Measurements from ENCODE around the gene PLD6. TPM values are rescaled to one million over a fixed set of nuclear protein-coding genes. Genes with fewer than 3 reads are reported as not detected.
"Not testable (repeated sequence)": the region's sequence is repeated elsewhere in the genome, so short reads cannot be mapped to it uniquely, and the experiment has no call there.

PLD6 gene
- total RNA-seq, 4 donors from 2014 or later, result 7.1 to 20.7 (median 9.3) TPM

DNA sequence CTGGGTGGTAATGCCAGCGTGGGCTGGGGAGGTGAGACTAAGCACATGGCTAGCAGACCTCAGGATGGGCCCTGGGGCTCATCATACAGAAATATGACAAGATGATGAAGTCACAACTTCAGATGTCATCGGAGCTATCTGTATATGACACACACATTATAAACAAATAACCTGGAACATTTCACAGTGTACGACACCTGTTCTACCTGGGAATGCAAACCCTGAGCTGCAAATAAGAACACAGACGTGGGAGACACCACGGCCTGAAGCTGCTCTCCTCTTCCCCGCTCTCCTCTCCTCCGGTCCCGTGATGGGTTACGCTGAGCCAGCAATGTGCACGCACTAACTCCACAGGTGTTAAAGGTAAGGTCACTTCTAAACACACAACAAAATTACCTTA is 4.9 kb downstream of the PLD6 start:
- H3K4me3 ChIP-seq, result no peak overlapping the region
- H3K9me3 ChIP-seq, result no peaks in the 10 kb centered on the region
- H3K36me3 ChIP-seq, result peaks cover 0 to 10% of the 10 kb centered on the region in 2 donors
- peak overlapping the region; percentile 71 to 97 (median 83) for H3K27ac ChIP-seq
- no peak for ATAC-seq
- H3K4me1 ChIP-seq, result peaks cover 9 to 72% (median 54%) of the 10 kb centered on the region in 3 donors
- 38 to 77% methylated on average over 4 to 10 of the region's 10 CpGs for WGBS, 2 donors (ENCODE audit: low coverage in 1 of 2)
- TF ChIP-seq POLR2A (IDR thresholded peaks at IDR 0.05) (no peak), EP300 (IDR thresholded peaks at IDR 0.05) (no peak), POLR2AphosphoS5 (IDR thresholded peaks at IDR 0.05) (no peak)
- TF ChIP-seq, protein P1, sequence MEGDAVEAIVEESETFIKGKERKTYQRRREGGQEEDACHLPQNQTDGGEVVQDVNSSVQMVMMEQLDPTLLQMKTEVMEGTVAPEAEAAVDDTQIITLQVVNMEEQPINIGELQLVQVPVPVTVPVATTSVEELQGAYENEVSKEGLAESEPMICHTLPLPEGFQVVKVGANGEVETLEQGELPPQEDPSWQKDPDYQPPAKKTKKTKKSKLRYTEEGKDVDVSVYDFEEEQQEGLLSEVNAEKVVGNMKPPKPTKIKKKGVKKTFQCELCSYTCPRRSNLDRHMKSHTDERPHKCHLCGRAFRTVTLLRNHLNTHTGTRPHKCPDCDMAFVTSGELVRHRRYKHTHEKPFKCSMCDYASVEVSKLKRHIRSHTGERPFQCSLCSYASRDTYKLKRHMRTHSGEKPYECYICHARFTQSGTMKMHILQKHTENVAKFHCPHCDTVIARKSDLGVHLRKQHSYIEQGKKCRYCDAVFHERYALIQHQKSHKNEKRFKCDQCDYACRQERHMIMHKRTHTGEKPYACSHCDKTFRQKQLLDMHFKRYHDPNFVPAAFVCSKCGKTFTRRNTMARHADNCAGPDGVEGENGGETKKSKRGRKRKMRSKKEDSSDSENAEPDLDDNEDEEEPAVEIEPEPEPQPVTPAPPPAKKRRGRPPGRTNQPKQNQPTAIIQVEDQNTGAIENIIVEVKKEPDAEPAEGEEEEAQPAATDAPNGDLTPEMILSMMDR (IDR thresholded peaks at IDR 0.05), result no peak
- no peaks in the 10 kb centered on the region for H3K27me3 ChIP-seq

DNA sequence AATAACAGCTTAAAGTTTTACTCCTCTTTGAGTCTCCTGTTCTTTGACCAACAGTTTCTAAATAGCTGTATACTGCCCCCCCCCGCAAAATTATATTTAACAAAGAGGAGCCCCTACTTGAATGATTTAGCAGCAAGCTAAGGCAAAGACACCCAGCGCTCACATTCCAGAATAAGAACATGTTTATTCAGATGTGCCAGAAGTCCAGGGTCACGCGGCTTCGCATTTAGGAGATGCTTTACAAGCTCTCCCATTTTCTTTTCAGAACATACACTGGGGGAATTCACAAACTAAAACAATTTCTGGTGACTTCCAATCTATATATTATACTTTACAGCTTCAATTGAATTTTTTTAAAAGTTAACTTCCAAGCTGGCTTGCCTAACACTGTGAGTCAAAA is 5.3 kb downstream of the PLD6 start:
- no peaks in the 10 kb centered on the region for H3K27me3 ChIP-seq
- TF ChIP-seq, protein P1 (IDR thresholded peaks at IDR 0.05), result no peak
- no peak for TF ChIP-seq POLR2A (IDR thresholded peaks at IDR 0.05)
- TF ChIP-seq POLR2AphosphoS5 (IDR thresholded peaks at IDR 0.05), result peak; percentile 47
- H3K4me1 ChIP-seq, result peaks cover 9 to 68% (median 50%) of the 10 kb centered on the region in 3 donors
- H3K4me3 ChIP-seq, result peak overlapping the region in 1 of 2 donors; percentile 20
- WGBS, 2 donors (ENCODE audit: low coverage in 1 of 2), result 6 to 21% methylated on average over 4 to 5 of the region's 5 CpGs
- H3K36me3 ChIP-seq, result peaks cover 0 to 10% of the 10 kb centered on the region in 2 donors
- no peaks in the 10 kb centered on the region for H3K9me3 ChIP-seq
- H3K27ac ChIP-seq, result peak overlapping the region; percentile 71 to 97 (median 83)
- peak; percentile 37 for ATAC-seq

DNA sequence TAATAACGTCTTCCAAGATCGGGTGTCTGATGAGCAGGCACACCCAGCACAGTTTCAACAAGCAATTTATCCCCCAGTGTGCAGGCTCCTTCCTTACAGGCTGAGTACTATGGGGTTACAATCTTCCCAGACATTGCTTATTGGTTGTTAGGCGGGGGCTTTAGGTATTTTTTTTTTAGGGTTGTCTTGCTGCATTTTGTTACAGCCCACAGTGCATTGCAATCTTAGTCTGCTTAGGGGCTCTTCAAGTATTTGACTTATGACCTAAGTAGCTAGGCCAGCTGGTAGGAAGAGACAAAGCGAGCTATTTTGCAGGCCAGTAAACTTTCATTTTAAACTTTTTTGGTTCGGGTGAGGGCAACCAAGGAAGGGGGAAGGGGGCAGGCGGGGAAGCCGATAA is 5.8 kb downstream of the PLD6 start:
- no peaks in the 10 kb centered on the region for H3K27me3 ChIP-seq
- H3K27ac ChIP-seq, result peak overlapping the region; percentile 59 to 97 (median 83)
- WGBS, 2 donors (ENCODE audit: low coverage in 1 of 2), result 26 to 33% methylated on average over 5 to 7 of the region's 7 CpGs
- peak overlapping the region in 1 of 2 donors; percentile 20 for H3K4me3 ChIP-seq
- H3K4me1 ChIP-seq, result peaks cover 9 to 63% (median 45%) of the 10 kb centered on the region in 3 donors
- no peaks in the 10 kb centered on the region for H3K9me3 ChIP-seq
- TF ChIP-seq EP300 (IDR thresholded peaks at IDR 0.05) (no peak), POLR2A (IDR thresholded peaks at IDR 0.05) (no peak), POLR2AphosphoS5 (IDR thresholded peaks at IDR 0.05) (no peak)
- TF ChIP-seq, protein P1 (IDR thresholded peaks at IDR 0.05), result no peak
- ATAC-seq, result no peak
- H3K36me3 ChIP-seq, result peaks cover 0 to 10% of the 10 kb centered on the region in 2 donors

DNA sequence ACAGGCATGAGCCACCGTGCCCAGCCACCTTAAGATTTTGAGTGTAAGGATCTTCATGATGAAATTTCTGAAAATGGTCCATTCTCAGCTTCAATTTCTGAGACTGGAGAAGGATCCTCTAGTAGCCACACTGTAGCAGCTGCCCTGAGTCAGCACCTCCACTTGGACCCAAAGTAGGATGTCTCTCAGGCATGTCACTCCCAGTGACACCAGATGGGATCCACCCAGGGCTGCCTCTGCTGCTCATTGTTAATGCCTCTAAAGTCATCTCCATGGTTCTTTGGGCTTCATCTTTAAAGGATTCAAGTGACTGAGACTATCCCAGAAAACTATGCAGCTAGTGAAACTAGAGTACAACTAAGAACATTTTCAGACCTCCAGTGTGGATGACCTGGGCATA is 7.9 kb downstream of the PLD6 start:
- H3K36me3 ChIP-seq, result peaks cover 0 to 10% of the 10 kb centered on the region in 2 donors
- H3K9me3 ChIP-seq, result no peaks in the 10 kb centered on the region
- no peak for TF ChIP-seq EP300 (IDR thresholded peaks at IDR 0.05)
- TF ChIP-seq, protein P1 (IDR thresholded peaks at IDR 0.05), result no peak
- TF ChIP-seq POLR2AphosphoS5 (IDR thresholded peaks at IDR 0.05), result no peak
- no peak for TF ChIP-seq POLR2A (IDR thresholded peaks at IDR 0.05)
- ATAC-seq, result no peak
- H3K4me1 ChIP-seq, result peaks cover 9 to 43% (median 27%) of the 10 kb centered on the region in 3 donors
- H3K27ac ChIP-seq, result no peak overlapping the region
- H3K27me3 ChIP-seq, result no peaks in the 10 kb centered on the region
- 20% methylated on average over 1 of the region's 1 CpG; no CpG with 5 or more reads in 1 of the 2 donors for WGBS, 2 donors (ENCODE audit: low coverage in 1 of 2)
- H3K4me3 ChIP-seq, result no peak overlapping the region

DNA sequence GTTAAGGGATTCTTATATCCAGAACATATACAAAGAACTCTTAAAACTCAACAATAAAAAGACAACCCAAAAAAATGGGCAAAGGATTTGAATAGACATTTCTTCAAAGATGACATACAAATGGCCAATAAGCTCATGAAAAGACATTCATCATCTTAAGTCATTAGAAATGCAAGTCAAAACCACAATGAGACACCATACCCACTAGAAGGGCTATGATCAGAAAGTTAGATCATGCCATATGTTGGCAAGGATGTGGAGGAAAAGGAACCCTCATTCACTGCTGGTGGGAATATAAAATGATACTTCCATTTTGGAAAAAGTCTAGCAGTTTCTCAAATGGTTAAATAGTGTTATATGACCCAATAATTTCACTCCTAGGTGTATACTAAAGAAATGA is 9.4 kb downstream of the PLD6 start:
- Histone ChIP-seq H3K9me3 (no peaks in the 10 kb centered on the region), H3K36me3 (no peaks in the 10 kb centered on the region), H3K27me3 (no peaks in the 10 kb centered on the region), H3K27ac (no peak overlapping the region), H3K4me3 (no peak overlapping the region), H3K4me1 (peaks cover 9 to 43% (median 15%) of the 10 kb centered on the region in 3 donors)
- no peak for ATAC-seq
- no peak for TF ChIP-seq POLR2A (IDR thresholded peaks at IDR 0.05)
- TF ChIP-seq, protein P1 (IDR thresholded peaks at IDR 0.05), result no peak
- TF ChIP-seq POLR2AphosphoS5 (IDR thresholded peaks at IDR 0.05), result no peak
- no peak for TF ChIP-seq EP300 (IDR thresholded peaks at IDR 0.05)

DNA sequence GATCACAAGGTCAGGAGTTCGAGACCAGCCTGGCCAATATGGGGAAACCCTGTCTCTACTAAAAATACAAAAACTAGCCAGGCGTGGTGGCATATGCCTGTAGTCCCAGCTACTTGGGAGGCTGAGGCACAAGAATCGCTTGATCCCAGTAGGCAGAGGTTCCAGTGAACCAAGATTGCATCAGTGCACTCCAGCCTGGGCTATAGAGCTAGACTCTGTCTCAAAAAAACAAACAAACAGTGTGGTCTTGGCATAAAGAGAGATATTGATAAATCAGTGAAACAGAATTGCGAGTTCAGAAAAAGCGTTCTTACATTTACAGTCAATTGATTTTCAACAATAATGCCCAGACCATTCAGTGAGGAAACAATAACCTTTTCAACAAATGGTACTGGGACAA is 10.7 kb downstream of the PLD6 start:
- ATAC-seq, H3K27me3 ChIP-seq, H3K4me3 ChIP-seq, H3K27ac ChIP-seq, H3K36me3 ChIP-seq, H3K9me3 ChIP-seq: not testable (repeated sequence)
- H3K4me1 ChIP-seq, result peaks cover 4 to 43% (median 21%) of the 10 kb centered on the region in 3 donors
- 83 to 93% methylated on average over 3 to 4 of the region's 5 CpGs for WGBS, 2 donors (ENCODE audit: low coverage in 1 of 2)

All from gastroesophageal sphincter (tissue), 4 donors.